GM19193 (cell line): ENCODE results near the gene GREB1.

Experiments used
- POLR2A ChIP-seq: IDR thresholded peaks from 4 replicates; pipeline ENCODE4 v1.6.1; 2011; ENCODE audit not compliant: insufficient read depth, insufficient read length; ENCODE audit errors: extremely low read depth

The GREB1 gene

DNA sequence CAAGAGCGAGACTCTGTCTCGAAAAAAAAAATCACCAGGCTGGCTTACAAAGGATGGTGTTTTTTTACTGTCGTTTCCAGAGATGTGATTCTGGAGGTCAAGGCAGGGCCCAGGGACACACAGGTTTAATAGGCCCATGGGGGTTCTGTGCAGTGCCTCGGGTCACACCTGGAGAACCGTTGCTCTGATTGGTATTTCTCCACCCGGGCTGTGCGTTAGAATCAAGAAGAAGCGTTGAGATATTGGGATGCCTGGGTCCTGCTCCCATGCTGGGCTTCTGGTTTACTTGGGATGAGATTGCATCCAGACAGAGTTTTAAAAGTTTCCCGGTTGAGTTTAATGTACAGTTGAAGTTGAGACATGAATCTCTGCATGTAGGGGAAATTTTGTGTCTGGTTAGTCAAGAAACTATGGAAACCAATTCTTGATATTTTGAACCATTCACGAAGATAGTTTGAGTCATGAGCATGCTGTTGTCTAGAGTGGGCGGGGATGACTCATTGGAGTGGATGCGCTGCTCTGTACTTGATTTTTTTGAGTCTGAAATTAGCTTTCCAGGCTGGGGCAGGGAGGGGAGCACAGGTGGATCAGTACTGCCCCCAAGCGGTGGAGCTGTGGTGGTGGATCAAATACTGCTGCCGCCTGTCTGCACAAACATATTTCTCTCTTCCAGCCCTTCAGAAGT, 50.1 kb downstream of the GREB1 start:
- no peak for TF ChIP-seq POLR2A

DNA sequence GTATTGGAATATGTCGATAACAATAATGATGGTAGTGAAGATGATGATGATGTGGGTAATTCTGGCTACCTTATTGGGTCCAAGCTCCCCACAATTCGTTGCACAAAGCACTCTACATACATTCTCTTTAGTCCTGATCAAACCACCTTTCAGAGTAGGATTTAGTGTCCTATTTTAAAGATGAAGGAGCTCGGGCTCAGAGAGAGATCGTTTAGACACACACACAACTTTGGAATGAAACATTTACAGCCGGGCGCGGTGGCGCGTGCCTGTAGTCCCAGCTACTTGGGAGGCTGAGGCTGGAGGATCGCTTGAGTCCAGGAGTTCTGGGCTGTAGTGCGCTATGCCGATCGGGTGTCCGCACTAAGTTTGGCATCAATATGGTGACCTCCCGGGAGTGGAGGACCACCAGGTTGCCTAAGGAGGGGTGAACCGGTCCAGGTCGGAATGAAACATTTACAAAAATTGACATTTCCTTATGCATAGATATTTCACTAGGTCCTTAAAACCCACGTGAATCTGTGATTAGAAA, 50.7 kb downstream of the GREB1 start:
- no peak for TF ChIP-seq POLR2A

DNA sequence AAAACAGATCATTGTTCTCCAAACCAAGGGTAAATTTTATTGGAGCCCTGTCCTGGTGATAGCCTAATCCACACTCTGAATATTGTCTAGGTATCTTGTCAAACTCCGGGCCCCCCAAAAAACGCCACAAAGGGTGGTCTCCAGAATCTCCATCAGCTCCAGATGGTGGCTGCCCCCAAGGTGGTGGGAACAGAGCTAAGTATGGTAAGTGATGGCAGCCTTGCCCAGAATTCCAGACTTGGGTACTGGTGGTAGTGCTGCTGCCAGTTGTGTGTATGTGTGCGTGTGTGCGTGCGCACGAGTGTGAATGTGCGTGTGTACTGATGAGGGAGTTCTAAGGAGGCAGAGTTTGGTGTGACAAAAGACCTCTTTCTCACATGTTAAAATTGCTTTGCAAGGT, 51.2 kb downstream of the GREB1 start:
- no peak for TF ChIP-seq POLR2A

DNA sequence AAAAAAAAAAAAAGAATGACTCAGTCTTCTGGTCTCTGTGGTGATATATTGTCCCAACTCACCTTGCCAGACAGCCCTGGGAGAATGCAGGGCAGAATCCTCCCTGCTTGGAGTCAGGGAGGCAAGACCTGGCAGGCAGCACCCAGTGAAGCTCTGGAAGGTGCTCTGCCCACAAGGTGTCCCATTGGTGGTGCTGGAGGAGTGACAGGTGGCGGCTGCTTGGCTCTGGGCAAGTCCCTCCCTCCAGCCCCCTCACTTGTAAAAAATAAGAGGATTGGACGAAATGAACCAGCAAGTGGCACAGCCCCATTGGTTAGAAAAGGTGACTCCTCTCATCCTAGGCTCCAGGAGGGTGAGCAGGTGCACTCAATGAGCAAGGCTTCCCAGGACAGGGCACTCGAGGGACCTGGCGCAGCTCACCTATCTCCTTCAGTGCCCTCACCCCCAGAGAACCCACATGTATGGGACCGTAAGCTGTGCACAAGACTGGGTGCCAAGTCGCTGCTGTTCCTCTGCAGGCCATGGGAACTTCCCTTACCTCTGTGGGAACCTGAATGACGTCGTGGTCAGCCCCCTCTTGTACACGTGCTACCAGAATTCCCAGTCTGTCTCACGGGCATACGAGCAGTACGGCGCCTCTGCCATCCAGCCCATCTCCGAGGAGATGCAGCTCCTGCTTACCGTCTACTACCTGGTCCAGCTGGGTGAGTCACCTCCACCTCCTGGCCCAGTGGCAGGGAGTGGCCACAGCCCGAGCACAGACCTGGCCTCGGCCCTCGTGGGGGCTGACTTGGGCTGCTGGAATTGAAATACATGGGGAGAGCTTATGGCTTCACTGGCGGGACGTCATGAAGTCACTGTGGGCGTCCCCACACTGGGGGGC, 54.6 kb downstream of the GREB1 start:
- no peak for TF ChIP-seq POLR2A

DNA sequence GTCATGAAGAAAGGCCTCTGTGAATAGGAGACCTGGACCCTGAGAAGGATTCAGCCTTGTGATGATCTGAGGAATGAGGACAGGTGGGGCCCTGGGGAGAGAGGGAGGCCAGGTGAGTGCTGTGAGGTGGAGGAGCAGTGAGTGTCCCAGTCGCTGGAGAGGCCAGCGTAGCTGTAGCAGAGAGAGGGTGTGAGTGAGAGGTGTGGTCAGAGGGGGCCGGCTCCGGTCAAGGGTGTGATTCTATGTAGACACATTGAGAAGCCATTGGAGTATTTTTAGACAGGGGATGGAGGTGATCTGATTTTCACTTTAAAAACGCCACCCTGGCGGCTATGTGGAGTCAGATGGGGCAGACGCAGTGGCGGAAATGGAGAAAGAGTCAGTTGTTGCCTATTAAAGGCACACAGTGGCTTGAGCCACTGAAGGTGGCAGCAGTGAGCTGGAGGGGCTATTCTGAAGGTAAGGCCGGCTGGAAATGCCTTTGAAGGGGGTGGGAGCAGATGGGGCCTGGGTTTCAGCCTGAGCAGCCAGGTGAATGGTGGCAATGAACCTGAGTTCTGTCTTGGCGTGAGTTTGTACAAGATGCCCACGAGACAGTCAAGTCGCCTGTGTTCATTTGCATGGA, 55.6 kb downstream of the GREB1 start:
- TF ChIP-seq POLR2A, result no peak

DNA sequence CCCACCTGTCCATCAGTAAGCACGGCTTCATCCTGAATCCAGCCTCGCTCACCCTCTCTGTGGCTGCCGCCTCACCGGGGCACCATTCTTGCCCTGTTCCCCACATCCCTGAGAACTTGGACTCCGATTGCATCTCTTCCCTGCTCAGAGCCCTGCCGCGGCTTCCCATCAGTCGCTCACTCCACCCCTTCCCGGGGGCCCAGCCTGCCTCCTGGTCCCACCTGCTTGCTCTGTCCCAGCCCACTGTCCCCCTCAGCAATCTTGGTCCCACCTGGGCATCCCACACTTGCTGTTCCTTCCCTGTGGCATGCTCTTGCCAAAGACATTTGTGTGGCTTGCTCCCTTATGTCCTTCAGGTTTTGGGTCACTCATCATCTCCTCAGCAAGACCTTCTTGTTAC, 56.3 kb downstream of the GREB1 start:
- no peak for TF ChIP-seq POLR2A

DNA sequence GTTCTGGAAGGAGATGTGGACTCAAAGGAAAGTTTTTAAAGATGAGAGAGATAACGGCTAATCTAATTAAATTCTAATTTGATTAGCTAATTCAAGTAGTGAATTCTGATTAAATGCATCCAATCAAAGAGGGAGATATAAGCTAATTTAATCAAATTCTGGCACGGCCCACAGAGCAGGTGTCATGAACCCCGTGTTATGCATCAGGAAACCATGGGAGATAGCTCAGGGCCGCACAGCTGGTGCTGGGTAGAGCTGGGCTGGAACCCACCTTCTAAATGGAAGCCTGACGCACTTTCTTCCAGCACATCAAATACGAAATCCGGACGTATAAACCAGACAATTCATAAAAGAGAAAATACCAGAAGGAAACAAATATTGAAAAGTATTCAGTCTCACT, 57.2 kb downstream of the GREB1 start:
- no peak for TF ChIP-seq POLR2A

DNA sequence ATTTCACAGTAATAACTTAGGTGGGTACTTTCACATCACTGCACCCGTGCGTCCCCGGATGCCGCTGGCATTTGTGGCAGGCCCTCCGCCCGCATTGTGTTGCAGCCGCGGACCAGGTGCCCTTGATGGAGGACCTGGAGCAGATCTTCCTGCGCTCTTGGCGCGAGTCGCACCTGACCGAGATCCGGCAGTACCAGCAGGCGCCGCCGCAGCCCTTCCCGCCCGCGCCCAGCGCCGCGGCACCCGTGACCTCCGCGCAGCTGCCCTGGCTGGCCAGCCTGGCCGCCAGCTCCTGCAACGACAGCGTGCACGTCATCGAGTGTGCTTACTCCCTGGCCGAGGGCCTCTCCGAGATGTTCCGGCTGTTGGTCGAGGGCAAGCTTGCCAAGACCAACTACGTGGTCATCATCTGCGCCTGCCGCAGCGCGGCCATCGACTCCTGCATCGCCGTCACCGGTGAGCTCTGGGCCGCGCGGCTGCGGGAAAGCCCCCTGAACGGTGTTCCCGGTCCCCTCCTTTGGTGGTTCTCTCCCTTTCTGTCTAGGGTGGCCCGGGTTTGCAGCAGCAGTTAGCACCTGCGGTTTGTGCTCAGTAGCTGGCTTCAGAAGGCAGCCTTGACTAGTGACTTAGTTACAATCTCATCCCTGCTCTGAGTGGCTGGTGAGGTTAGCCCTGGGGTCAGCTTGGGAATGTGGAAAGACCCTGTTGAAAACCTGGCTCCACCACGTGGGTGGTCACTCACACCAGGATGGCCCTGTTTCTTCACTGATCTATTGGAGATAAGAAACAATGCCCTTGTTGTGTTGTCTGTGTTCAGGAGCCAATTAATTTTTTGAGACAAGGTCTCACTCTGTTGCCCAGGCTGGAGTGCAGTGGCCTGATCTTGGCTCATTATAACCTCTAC, 59.1 kb downstream of the GREB1 start:
- TF ChIP-seq POLR2A, result no peak

DNA sequence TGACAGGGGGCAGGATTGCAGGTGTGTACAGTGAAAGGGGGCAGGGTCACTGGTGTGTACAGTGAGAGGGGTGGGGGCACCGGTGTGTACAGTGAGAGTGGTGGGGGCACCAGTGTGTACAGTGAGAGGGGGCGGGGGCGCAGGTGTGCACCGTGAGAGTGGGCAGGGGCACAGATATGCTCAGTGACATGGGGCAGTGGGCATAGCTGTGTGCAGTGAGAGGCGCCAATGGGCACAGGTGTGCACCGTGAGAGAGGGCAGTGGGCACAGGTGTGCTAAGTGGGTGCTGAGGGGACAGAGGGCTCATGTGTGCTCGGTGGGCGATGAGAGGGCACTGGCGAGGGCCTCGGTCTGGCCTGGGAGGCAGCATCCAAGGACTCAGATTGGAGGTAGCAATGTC, 63.0 kb downstream of the GREB1 start:
- TF ChIP-seq POLR2A, result no peak

DNA sequence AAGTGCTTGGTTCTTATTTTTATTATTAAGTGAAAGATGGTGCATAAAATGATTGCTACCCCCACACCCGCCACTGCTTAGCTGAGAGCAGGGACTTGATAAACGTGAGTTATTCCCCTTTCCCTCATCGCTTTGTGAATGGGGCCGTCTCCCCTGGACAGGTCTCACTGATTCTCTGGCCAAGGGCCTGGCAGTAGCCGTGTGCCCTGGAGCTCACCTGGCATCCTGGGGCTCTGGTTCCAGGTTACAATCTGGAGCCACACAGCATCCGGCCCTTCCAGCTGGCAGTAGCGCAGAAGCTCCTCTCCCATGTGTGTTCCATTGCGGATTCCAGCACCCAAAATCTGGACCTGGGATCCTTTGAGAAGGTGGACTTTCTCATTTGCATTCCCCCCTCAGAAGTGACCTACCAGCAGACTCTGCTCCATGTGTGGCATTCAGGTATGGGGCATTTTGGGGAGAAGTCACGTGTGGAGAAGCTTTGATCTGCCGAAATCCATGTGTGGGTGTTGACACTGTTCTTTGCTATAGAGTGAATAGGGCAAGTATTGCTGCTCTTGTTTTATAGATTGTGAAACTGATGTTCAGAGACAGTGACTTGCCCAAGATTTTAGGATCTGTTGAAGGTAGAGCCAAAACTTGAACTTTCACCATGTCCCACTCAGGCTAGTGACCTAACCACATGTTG, 63.8 kb downstream of the GREB1 start:
- TF ChIP-seq POLR2A, result no peak

DNA sequence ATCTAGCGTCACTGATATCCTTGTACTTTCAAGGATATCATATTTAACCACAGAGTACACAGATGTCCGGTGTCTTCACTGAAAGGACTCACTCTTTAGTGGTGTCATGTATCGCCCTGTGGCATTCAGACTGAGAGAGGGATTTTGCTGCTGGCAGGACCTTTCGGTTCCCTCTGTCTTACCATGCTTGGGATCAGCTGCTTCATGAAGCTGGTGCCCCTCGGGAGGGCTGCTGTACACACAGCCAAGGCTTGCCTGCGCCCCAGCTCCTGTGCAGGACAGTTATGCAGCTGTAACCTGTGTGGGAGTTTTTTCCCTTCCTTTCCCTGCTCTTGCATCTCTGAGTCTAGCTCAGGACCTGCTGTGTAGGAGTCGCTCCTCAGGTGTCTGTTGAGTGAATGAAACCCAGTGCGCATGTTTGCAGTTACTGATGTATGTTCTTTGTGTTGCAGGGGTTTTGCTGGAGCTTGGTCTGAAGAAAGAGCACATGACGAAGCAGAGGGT, 64.4 kb downstream of the GREB1 start:
- no peak for TF ChIP-seq POLR2A

DNA sequence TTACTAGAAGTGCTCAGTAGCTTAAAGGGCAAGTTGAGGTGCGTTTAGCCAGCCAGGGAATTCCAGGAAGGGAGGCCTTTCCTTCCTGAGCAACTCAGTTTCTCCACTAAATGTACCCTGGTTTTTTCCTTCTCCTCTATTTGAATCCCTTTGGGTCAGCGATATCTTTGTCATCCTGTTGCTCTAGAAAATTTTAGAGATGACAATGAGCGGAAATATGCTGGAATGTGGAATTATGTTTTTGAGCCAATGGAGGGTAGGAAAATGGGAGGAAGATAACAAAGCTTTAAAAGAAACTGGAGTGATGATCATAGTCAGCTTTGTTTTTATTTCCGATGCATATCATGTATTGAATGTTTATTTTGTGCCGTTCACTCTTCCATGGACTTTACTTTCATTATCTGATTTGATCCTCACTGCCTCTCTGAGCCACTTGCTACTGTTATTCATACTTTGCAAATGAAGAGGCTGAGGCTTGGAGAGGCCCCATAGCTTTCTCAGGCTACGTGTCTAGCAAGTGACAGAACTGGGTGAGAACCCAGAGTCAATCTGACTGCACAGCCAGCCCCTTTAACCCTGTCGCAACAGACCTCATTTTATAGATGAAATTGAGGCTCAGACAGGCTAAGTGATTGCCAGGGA, 68.8 kb downstream of the GREB1 start:
- no peak for TF ChIP-seq POLR2A

DNA sequence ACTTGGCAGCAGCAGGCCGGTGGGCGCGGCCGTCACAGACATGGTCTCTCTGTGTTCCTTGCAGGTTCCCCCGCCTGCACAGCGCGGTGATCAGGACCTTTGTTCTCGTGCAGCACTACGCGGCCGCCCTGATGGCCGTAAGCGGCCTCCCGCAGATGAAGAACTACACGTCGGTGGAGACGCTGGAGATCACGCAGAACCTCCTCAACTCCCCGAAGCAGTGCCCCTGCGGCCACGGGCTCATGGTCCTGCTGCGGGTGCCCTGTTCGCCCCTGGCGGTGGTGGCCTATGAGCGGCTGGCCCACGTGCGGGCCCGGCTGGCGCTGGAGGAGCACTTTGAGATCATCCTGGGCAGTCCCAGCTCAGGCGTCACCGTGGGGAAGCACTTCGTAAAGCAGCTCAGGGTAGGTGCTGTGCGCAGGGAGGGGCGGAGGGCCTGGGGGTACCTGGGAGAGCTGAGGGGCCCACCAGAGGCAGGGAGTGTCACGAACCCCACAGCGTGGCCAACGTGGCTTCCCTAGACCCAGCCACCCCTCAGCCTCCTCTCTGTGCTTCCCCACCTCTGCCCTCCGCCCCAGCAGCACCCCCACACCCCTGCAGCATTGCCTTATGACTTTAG, 76.9 kb downstream of the GREB1 start:
- TF ChIP-seq POLR2A, result no peak
